PC-3 (cell line): ENCODE data around the gene LGSN. TPM values are rescaled to one million over a fixed set of nuclear protein-coding genes. Genes with fewer than 3 reads are reported as not detected.
"Not testable (repeated sequence)": the region's sequence is repeated elsewhere in the genome, so short reads cannot be mapped to it uniquely, and the experiment has no call there.

Source experiments
- ATAC-seq: fragments of 200-7000 bp; cut with Tn5 transposase; 2 replicates; pipeline ENCODE4 v1.9.1; 2020; ENCODE audit warnings: mild to moderate bottlenecking, moderate library complexity
- BruUV-seq: library from RNA; stranded (reverse); fragments of 400-500 nt; replicated peaks from 2 replicates; lab custom pipeline; 2021; lab: Mats Ljungman, UMichigan
- CTCF ChIA-PET: fragments of 300-600 bp; sonication (Branson Sonifier 250); formaldehyde crosslinking; loops from one replicate; lab custom pipeline; 2022; ENCODE audit warnings: antibody characterized with exemption; lab: Charles Lee
- POLR2A ChIA-PET: fragments of 300-600 bp; sonication (Branson Sonifier 250); formaldehyde crosslinking; loops from one replicate; lab custom pipeline; 2022; ENCODE audit warnings: antibody characterized with exemption; ENCODE audit not compliant: unreplicated experiment; lab: Charles Lee
- DNase-seq: peaks from one replicate; pipeline ENCODE4 v3.0.0-alpha.2; 2015
- H2AFZ ChIP-seq: fragments of 300-600 bp; sonication (generic); 2 replicates; pipeline ENCODE4 v1.6.0; 2016; ENCODE audit warnings: antibody characterized with exemption, low read length
- H3F3A ChIP-seq: fragments of 300-600 bp; sonication (generic); one replicate; pipeline ENCODE4 v1.6.0; 2017; ENCODE audit warnings: antibody characterized with exemption, low read length, control low read depth, mild to moderate bottlenecking; ENCODE audit not compliant: unreplicated experiment
- H3K27ac ChIP-seq: fragments of 300-600 bp; sonication (generic); 2 replicates; pipeline ENCODE4 v1.5.1; 2016; ENCODE audit warnings: mild to moderate bottlenecking, low read length
- H3K27me3 ChIP-seq: fragments of 300-600 bp; sonication (generic); 2 replicates; pipeline ENCODE4 v1.6.1; 2016; ENCODE audit warnings: low read length, mixed read lengths
- H3K36me3 ChIP-seq: fragments of 300-600 bp; sonication (generic); 2 replicates; pipeline ENCODE4 v1.6.1; 2016; ENCODE audit warnings: low read depth, mixed run types, low read length, mixed read lengths
- H3K4me1 ChIP-seq: fragments of 300-600 bp; sonication (generic); 2 replicates; pipeline ENCODE4 v1.5.1; 2016; ENCODE audit warnings: low read length; ENCODE audit not compliant: insufficient read depth
- H3K4me2 ChIP-seq: fragments of 300-600 bp; sonication (generic); 2 replicates; pipeline ENCODE4 v1.6.0; 2016; ENCODE audit warnings: low read length
- H3K4me3 ChIP-seq: fragments of 300-600 bp; sonication (generic); 2 replicates; pipeline ENCODE4 v1.5.1; 2016; ENCODE audit warnings: mild to moderate bottlenecking, low read length, mixed read lengths
- H3K79me2 ChIP-seq: fragments of 300-600 bp; sonication (generic); 2 replicates; pipeline ENCODE4 v1.6.1; 2017; ENCODE audit warnings: low read length, mixed read lengths
- H3K9ac ChIP-seq: fragments of 300-600 bp; sonication (generic); 2 replicates; pipeline ENCODE4 v1.6.0; 2016; ENCODE audit warnings: mild to moderate bottlenecking, low read length
- H3K9me2 ChIP-seq: fragments of 300-600 bp; sonication (generic); replicated peaks from 2 replicates; pipeline ENCODE4 v1.6.1; 2016; ENCODE audit warnings: mixed run types, low read length, mixed read lengths
- H3K9me3 ChIP-seq: fragments of 300-600 bp; sonication (generic); 2 replicates; pipeline ENCODE4 v1.6.1; 2016; ENCODE audit warnings: low read length, mixed read lengths
- H4K20me1 ChIP-seq: fragments of 300-600 bp; sonication (generic); 2 replicates; pipeline ENCODE4 v1.6.1; 2016; ENCODE audit warnings: low read length, mixed read lengths
- CTCF ChIP-seq: fragments of 300-600 bp; sonication (generic); conservative IDR thresholded peaks from 2 replicates; pipeline ENCODE4 v1.5.1; 2017; ENCODE audit warnings: antibody characterized with exemption, low read depth, mild to moderate bottlenecking, low read length
- EZH2 ChIP-seq: fragments of 300-600 bp; sonication (generic); IDR thresholded peaks from one replicate; pipeline ENCODE4 v1.6.1; 2017; ENCODE audit warnings: antibody characterized with exemption, mild to moderate bottlenecking, low read length; ENCODE audit not compliant: unreplicated experiment
- EZH2phosphoT487 ChIP-seq: fragments of 300-600 bp; sonication (generic); IDR thresholded peaks from 2 replicates; pipeline ENCODE4 v1.6.1; 2018; ENCODE audit warnings: mild to moderate bottlenecking, antibody characterized with exemption, low read length, borderline replicate concordance
- intact Hi-C: fragments of 100-400 bp; cut with micrococcal nuclease; formaldehyde crosslinking; loops from 2 replicates; pipeline ENCODE4 v1.9.0; 2023
- total RNA-seq: library from RNA; depleted of rRNA; stranded (reverse); fragments of >200 nt; gene quantifications from 2 replicates; pipeline ENCODE4 v1.2.3, GENCODE V29; 2014

Gene LGSN
- total RNA-seq, 1 experiment from 2014 or later = not detected

GRCh38 chr6:63280639-63281180, 39.1 kb downstream of the LGSN start:
- Histone ChIP-seq H3K4me3 (no peak overlapping the region), H3K9me2 (no peaks in the 10 kb centered on the region), H3K27me3 (peaks cover 54% of the 10 kb centered on the region), H3K4me1 (no peaks in the 10 kb centered on the region), H3K4me2 (no peak overlapping the region), H3K9me3 (no peaks in the 10 kb centered on the region), H3K36me3 (no peaks in the 10 kb centered on the region), H3K27ac (no peak overlapping the region), H3K79me2 (no peaks in the 10 kb centered on the region), H3K9ac (no peak overlapping the region), H4K20me1 (no peaks in the 10 kb centered on the region), H2AFZ (no peak overlapping the region), H3F3A (no peaks in the 10 kb centered on the region)
- DNase-seq (no peak), ATAC-seq (no peak)
- intact Hi-C loops = no loop called here
- BruUV-seq = no TSS peak
- POLR2A ChIA-PET = no interaction called here
- no peak for TF ChIP-seq EZH2
- no peak for TF ChIP-seq CTCF
- no peak for TF ChIP-seq EZH2phosphoT487
- CTCF ChIA-PET = no interaction called here

- Histone ChIP-seq H4K20me1 (no peaks in the 10 kb centered on the region), H3K4me1 (no peaks in the 10 kb centered on the region), H3K79me2 (no peaks in the 10 kb centered on the region), H3K4me2 (no peak overlapping the region), H3K27ac (no peak overlapping the region), H3K9me3 (no peaks in the 10 kb centered on the region), H3K4me3 (no peak overlapping the region), H3K36me3 (no peaks in the 10 kb centered on the region), H3K9me2 (no peaks in the 10 kb centered on the region), H2AFZ (no peak overlapping the region), H3K27me3 (peaks cover 53% of the 10 kb centered on the region), H3K9ac (no peak overlapping the region), H3F3A (no peaks in the 10 kb centered on the region)
- TF ChIP-seq CTCF (no peak), EZH2 (no peak), EZH2phosphoT487 (no peak)
- POLR2A ChIA-PET = no interaction called here
- CTCF ChIA-PET = no interaction called here
- no TSS peak for BruUV-seq
- no peak for ATAC-seq
- intact Hi-C loops = loop anchor here (10.0 kb wide), 1 partner anchor 384 kb away; no protein-coding TSS in a partner anchor
- no peak for DNase-seq
These were observed 40.9 kb downstream of the LGSN start for GRCh38 chr6:63278916-63279315.

- TF ChIP-seq EZH2phosphoT487 = no peak
- TF ChIP-seq EZH2 = no peak
- TF ChIP-seq CTCF = no peak
- intact Hi-C loops = loop anchor here (10.0 kb wide), 1 partner anchor 381 kb away; no protein-coding TSS in a partner anchor
- CTCF ChIA-PET = no interaction called here
These were observed 43.8 kb downstream of the LGSN start for GRCh38 chr6:63275953-63276352.

GRCh38 chr6:63274795-63275430, 44.9 kb downstream of the LGSN start:
- ATAC-seq, H4K20me1 ChIP-seq, H3K4me3 ChIP-seq, H3F3A ChIP-seq, POLR2A ChIA-PET, H2AFZ ChIP-seq, H3K9me2 ChIP-seq, H3K9ac ChIP-seq, BruUV-seq, H3K27ac ChIP-seq, H3K4me2 ChIP-seq, H3K36me3 ChIP-seq, H3K9me3 ChIP-seq, DNase-seq, H3K79me2 ChIP-seq, H3K4me1 ChIP-seq: not testable (repeated sequence)
- CTCF ChIA-PET = interaction anchor here (0.7 kb wide), 1 partner anchor 489 kb away, joined by 4 read pairs; no protein-coding TSS in a partner anchor
- peaks cover 30% of the 10 kb centered on the region; the same call in 1 of the 2 replicates for H3K27me3 ChIP-seq
- intact Hi-C loops = loop anchor here (10.0 kb wide), 1 partner anchor 380 kb away; no protein-coding TSS in a partner anchor

More at GRCh38 chr6:63275953-63276352, 43.8 kb downstream of the LGSN start:
- Histone ChIP-seq H3K4me1 (no peaks in the 10 kb centered on the region), H3K9ac (no peak overlapping the region), H3K9me2 (no peaks in the 10 kb centered on the region), H3K9me3 (no peaks in the 10 kb centered on the region), H3K27me3 (peaks cover 40% of the 10 kb centered on the region), H3F3A (no peaks in the 10 kb centered on the region), H4K20me1 (no peaks in the 10 kb centered on the region), H3K4me2 (no peak overlapping the region), H3K36me3 (no peaks in the 10 kb centered on the region), H3K27ac (no peak overlapping the region), H3K79me2 (no peaks in the 10 kb centered on the region), H2AFZ (no peak overlapping the region), H3K4me3 (no peak overlapping the region)
- ATAC-seq (no peak), DNase-seq (no peak)
- POLR2A ChIA-PET = no interaction called here
- no TSS peak for BruUV-seq
